HepG2 (cell line): ENCODE measurements around the gene EPHA4. TPM values are rescaled to one million over a fixed set of nuclear protein-coding genes. Genes with fewer than 3 reads are reported as not detected.

Source experiments
- ATAC-seq: fragments of 200-7000 bp; cut with Tn5 transposase; 3 replicates; pipeline ENCODE4 v1.9.1; 2020; ENCODE audit warnings: mild to moderate bottlenecking, moderate library complexity
- BruUV-seq: library from RNA; stranded (reverse); fragments of 400-500 nt; replicated peaks from 2 replicates; lab custom pipeline; 2021; lab: Mats Ljungman, UMichigan
- CTCF ChIA-PET: fragments of 300-600 bp; formaldehyde crosslinking; extraction: SDS; loops from one replicate; lab custom pipeline; 2021; ENCODE audit warnings: low total read pairs, inconsistent platforms, low intra/inter-chr PET ratio; lab: Yijun Ruan, JAX
- POLR2A ChIA-PET: fragments of 350-600 bp; sonication (Branson Sonifier 250); formaldehyde crosslinking; loops from one replicate; lab custom pipeline; 2020; ENCODE audit warnings: antibody characterized with exemption, inconsistent platforms; lab: Yijun Ruan, JAX
- DNase-seq: peaks from one replicate; pipeline ENCODE4 v3.0.0-alpha.2; 2015; ENCODE audit warnings: low spot score
- FAIRE-seq: peaks from 3 replicates; lab custom pipeline; 2011; peaks lifted over from hg19 to GRCh38; lab: Jason Lieb, UNC
- H2AFZ ChIP-seq: one replicate; pipeline ENCODE4 v1.6.1; 2011; ENCODE audit warnings: low read length, inconsistent platforms
- H3K27ac ChIP-seq: fragments of 300-600 bp; 3 replicates; pipeline ENCODE4 v1.8.0; 2011; ENCODE audit warnings: mixed run types, mild to moderate bottlenecking, mixed read lengths, low read length, inconsistent platforms; ENCODE audit not compliant: insufficient read depth; ENCODE audit errors: extremely low read length
- H3K27me3 ChIP-seq, 2 experiments: fragments of 200-600 bp in 1 of 2; 2 replicates in 1 of 2; 3 replicates in 1 of 2; pipeline versions ENCODE4 v1.6.0 to v1.8.0; 2011; ENCODE audit warnings: low read length in 2 of 2, mild to moderate bottlenecking in 2 of 2, moderate library complexity in 2 of 2, inconsistent platforms in 1 of 2; ENCODE audit not compliant: insufficient read depth in 2 of 2, control insufficient read depth in 1 of 2
- H3K36me3 ChIP-seq, 2 experiments: fragments of 200-600 bp in 1 of 2; replicated peaks in 1 of 2; 2 replicates in 1 of 2; 3 replicates in 1 of 2; pipeline versions ENCODE4 v1.5.1 to v1.8.0; 2011; ENCODE audit warnings: low read length in 2 of 2, inconsistent platforms in 1 of 2; ENCODE audit not compliant: insufficient read depth in 2 of 2, control insufficient read depth in 1 of 2
- H3K4me1 ChIP-seq: 2 replicates; pipeline ENCODE4 v1.5.1; 2012; ENCODE audit warnings: low read length, inconsistent platforms; ENCODE audit not compliant: insufficient read depth
- H3K4me2 ChIP-seq: 2 replicates; pipeline ENCODE4 v1.6.0; 2011; ENCODE audit warnings: low read depth, low read length, inconsistent platforms
- H3K4me3 ChIP-seq, 3 experiments: fragments of 200-600 bp in 1 of 3; sonication (generic), shearing (Covaris generic) in 1 of 3; replicated peaks in 1 of 3; 2 replicates each; pipeline ENCODE4 v1.5.1; 2011 to 2016; ENCODE audit warnings: low read length in 3 of 3, inconsistent platforms in 2 of 3, low read depth in 2 of 3, mild to moderate bottlenecking in 2 of 3, control low read depth in 1 of 3, mixed read lengths in 1 of 3; ENCODE audit not compliant: insufficient read depth in 1 of 3
- H3K79me2 ChIP-seq: one replicate; pipeline ENCODE4 v1.6.1; 2011; ENCODE audit warnings: low read length, inconsistent platforms; ENCODE audit not compliant: insufficient read depth
- H3K9ac ChIP-seq: 2 replicates; pipeline ENCODE4 v1.6.0; 2011; ENCODE audit warnings: mild to moderate bottlenecking, low read depth, low read length, inconsistent platforms; ENCODE audit not compliant: insufficient read depth
- H3K9me3 ChIP-seq: 2 replicates; pipeline ENCODE4 v1.5.1; 2012; ENCODE audit warnings: mild to moderate bottlenecking, low read length
- H4K20me1 ChIP-seq: 2 replicates; pipeline ENCODE4 v1.6.0; 2011; ENCODE audit warnings: inconsistent platforms, mild to moderate bottlenecking, low read length, moderate library complexity; ENCODE audit not compliant: insufficient read depth
- ATF4 ChIP-seq, 2 experiments: fragments of 450-650 bp in 1 of 2; sonication (generic) in 1 of 2; formaldehyde crosslinking; IDR thresholded peaks; 2 replicates each; pipeline versions ENCODE4 v1.5.0 to v1.8.0; 2020 to 2022; ENCODE audit warnings: mild to moderate bottlenecking in 1 of 2, missing genetic modification reagents in 1 of 2
- ATF7 ChIP-seq, 2 experiments: fragments of 450-650 bp in 1 of 2; sonication (generic) in 1 of 2; formaldehyde crosslinking in 1 of 2; IDR thresholded peaks; 2 replicates each; pipeline versions ENCODE4 v1.4.0 to v1.6.1; 2016 to 2020; ENCODE audit warnings: antibody characterized with exemption in 1 of 2, mild to moderate bottlenecking in 1 of 2, missing genetic modification reagents in 1 of 2
- E2F1 ChIP-seq: sonication (generic); formaldehyde crosslinking; IDR thresholded peaks from 2 replicates; pipeline ENCODE4 v1.5.0; 2020; ENCODE audit warnings: missing genetic modification reagents
- JUN ChIP-seq: sonication (generic); formaldehyde crosslinking; IDR thresholded peaks from 2 replicates; pipeline ENCODE4 v1.4.0; 2020; ENCODE audit warnings: mild to moderate bottlenecking, missing genetic modification reagents
- LBX2 ChIP-seq: sonication (generic); formaldehyde crosslinking; IDR thresholded peaks from 2 replicates; pipeline ENCODE4 v1.5.0; 2020; ENCODE audit warnings: missing genetic modification reagents, mild to moderate bottlenecking, borderline replicate concordance
- LCORL ChIP-seq, 2 experiments: fragments of 450-650 bp in 1 of 2; sonication (generic) in 1 of 2; formaldehyde crosslinking in 1 of 2; IDR thresholded peaks; 2 replicates each; pipeline versions ENCODE4 v1.5.0 to v1.6.1; 2017 to 2020; ENCODE audit warnings: antibody characterized with exemption in 1 of 2, missing genetic modification reagents in 1 of 2
- NPAS2 ChIP-seq: sonication (generic); formaldehyde crosslinking; IDR thresholded peaks from 2 replicates; pipeline ENCODE4 v1.8.0; 2022; ENCODE audit warnings: mild to moderate bottlenecking, missing genetic modification reagents, borderline replicate concordance
- POGZ ChIP-seq: sonication (generic); formaldehyde crosslinking; IDR thresholded peaks from 2 replicates; pipeline ENCODE4 v1.4.0; 2020; ENCODE audit warnings: mild to moderate bottlenecking, missing genetic modification reagents
- SIN3B ChIP-seq: fragments of 150-350 bp; IDR thresholded peaks from 2 replicates; pipeline ENCODE4 v1.6.1; 2014; ENCODE audit warnings: low read length
- SMAD9 ChIP-seq: sonication (generic); formaldehyde crosslinking; IDR thresholded peaks from 2 replicates; pipeline ENCODE4 v1.5.1; 2020; ENCODE audit warnings: mild to moderate bottlenecking, missing genetic modification reagents
- SRSF9 ChIP-seq: fragments of 200-400 bp; formaldehyde crosslinking; IDR thresholded peaks from 2 replicates; pipeline ENCODE4 v1.6.1; 2018; ENCODE audit warnings: borderline replicate concordance, mild to moderate bottlenecking, low read depth, low read length; ENCODE audit not compliant: insufficient read depth, poor library complexity, severe bottlenecking
- ZNF451 ChIP-seq: sonication (generic); formaldehyde crosslinking; IDR thresholded peaks from 2 replicates; pipeline ENCODE4 v1.5.0; 2020; ENCODE audit warnings: mild to moderate bottlenecking, missing genetic modification reagents
- in situ Hi-C: cut with HindIII; loops from 2 replicates; pipeline ENCODE4 v1.10.0; 2017; ENCODE audit warnings: low pct_unique_long_range_greater_than_20kb; ENCODE audit not compliant: extremely low pct_ligation_motif_present
- intact Hi-C: fragments of 100-400 bp; cut with micrococcal nuclease; formaldehyde crosslinking; loops from one replicate; pipeline ENCODE4 v1.10.0; 2022; ENCODE audit not compliant: unreplicated experiment
- polyA plus RNA-seq, 8 experiments: library from polyadenylated mRNA; depleted of rRNA in 3 of 8; stranded (reverse) in 7 of 8; unstranded in 1 of 8; fragments of >200 nt; fragmentation: Illumina TruSeq in 4 of 8; extraction: Trizol in 4 of 8; gene quantifications; 2 replicates each; pipeline versions ENCODE4 v1.2.1 to v1.2.3, GENCODE V29; 2011 to 2016; ENCODE audit warnings: low read depth in 4 of 8, missing spikeins in 1 of 8, mixed read lengths in 1 of 8; ENCODE audit not compliant: insufficient read depth in 1 of 8
- total RNA-seq, 5 experiments: library from RNA; depleted of rRNA; stranded (reverse); fragments of >200 nt; fragmentation: Illumina TruSeq; extraction: Trizol; gene quantifications; 2 replicates each; pipeline ENCODE4 v1.2.3, GENCODE V29; 2016; ENCODE audit warnings: low read depth in 1 of 5
- TF ChIP-seq, protein P1 (sequence below): sonication (generic); formaldehyde crosslinking; IDR thresholded peaks from 2 replicates; pipeline ENCODE4 v1.4.0; 2020; ENCODE audit warnings: low read depth, missing genetic modification reagents

The EPHA4 gene
- total and polyA plus RNA-seq, 2 of the 13 experiments (the other 11 are each of a cell fraction or from before 2014, with no cell fraction given): not detected

DNA sequence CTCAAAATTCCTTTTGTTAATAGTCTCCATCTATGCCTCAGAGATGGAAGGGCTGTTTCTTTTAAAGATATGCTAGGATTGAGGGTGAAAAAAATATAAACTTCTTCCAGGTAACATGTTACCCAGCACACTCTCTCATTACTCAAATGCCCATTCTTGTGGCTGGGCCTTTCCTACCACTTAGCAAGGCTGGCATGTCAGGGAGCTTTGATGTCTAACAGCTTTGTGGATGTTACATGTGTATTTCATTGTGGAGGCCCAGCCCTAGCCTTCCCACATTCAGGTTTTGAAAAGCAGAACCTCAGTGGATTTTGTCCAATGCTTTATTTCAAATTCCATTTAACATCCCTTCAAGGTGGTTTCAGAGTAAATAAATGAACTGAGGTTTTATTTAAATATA, 191.4 kb downstream of the EPHA4 start:
- POLR2A ChIA-PET: no interaction called here
- ATAC-seq (no peak), FAIRE-seq (no peak)

More for the DNA sequence above, 191.4 kb downstream of the EPHA4 start:
- no peak for DNase-seq
- Histone ChIP-seq H4K20me1 (no peaks in the 10 kb centered on the region), H3K4me3 (no peak overlapping the region), H3K4me2 (no peak overlapping the region), H3K27me3 (no peaks in the 10 kb centered on the region), H3K9ac (no peak overlapping the region), H3K36me3 (no peaks in the 10 kb centered on the region), H3K4me1 (no peaks in the 10 kb centered on the region), H3K27ac (no peak overlapping the region), H3K79me2 (no peaks in the 10 kb centered on the region), H2AFZ (no peak overlapping the region), H3K9me3 (no peaks in the 10 kb centered on the region)
- no TSS peak for BruUV-seq
- TF ChIP-seq E2F1 (CRISPR knock-in tag) (no peak), ZNF451 (no peak), JUN (no peak), SMAD9 (CRISPR knock-in tag) (no peak), SIN3B (no peak), LCORL (IDR thresholded peaks at IDR 0.05) (no peak), LCORL (CRISPR knock-in tag; IDR thresholded peaks at IDR 0.05) (no peak), ATF7 (IDR thresholded peaks at IDR 0.05) (no peak), ATF7 (CRISPR knock-in tag; IDR thresholded peaks at IDR 0.05) (no peak), LBX2 (no peak), ATF4 (CRISPR knock-in tag; IDR thresholded peaks at IDR 0.05) (no peak), SRSF9 (no peak), NPAS2 (no peak), POGZ (CRISPR knock-in tag) (no peak)
- TF ChIP-seq, protein P1, sequence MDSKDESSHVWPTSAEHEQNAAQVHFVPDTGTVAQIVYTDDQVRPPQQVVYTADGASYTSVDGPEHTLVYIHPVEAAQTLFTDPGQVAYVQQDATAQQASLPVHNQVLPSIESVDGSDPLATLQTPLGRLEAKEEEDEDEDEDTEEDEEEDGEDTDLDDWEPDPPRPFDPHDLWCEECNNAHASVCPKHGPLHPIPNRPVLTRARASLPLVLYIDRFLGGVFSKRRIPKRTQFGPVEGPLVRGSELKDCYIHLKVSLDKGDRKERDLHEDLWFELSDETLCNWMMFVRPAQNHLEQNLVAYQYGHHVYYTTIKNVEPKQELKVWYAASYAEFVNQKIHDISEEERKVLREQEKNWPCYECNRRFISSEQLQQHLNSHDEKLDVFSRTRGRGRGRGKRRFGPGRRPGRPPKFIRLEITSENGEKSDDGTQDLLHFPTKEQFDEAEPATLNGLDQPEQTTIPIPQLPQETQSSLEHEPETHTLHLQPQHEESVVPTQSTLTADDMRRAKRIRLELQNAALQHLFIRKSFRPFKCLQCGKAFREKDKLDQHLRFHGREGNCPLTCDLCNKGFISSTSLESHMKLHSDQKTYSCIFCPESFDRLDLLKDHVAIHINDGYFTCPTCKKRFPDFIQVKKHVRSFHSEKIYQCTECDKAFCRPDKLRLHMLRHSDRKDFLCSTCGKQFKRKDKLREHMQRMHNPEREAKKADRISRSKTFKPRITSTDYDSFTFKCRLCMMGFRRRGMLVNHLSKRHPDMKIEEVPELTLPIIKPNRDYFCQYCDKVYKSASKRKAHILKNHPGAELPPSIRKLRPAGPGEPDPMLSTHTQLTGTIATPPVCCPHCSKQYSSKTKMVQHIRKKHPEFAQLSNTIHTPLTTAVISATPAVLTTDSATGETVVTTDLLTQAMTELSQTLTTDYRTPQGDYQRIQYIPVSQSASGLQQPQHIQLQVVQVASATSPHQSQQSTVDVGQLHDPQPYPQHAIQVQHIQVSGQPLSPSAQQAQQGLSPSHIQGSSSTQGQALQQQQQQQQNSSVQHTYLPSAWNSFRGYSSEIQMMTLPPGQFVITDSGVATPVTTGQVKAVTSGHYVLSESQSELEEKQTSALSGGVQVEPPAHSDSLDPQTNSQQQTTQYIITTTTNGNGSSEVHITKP (CRISPR knock-in tag): no peak
- intact Hi-C loops (no loop called here), in situ Hi-C loops (no loop called here)
- CTCF ChIA-PET: no interaction called here
